Fibroblast of pulmonary artery (primary cell): ENCODE results near the gene HUS1.

Experiments used
- DNase-seq: peaks from one replicate; pipeline ENCODE4 v3.0.0-alpha.2; 2010; ENCODE audit warnings: low read depth
- H3K4me3 ChIP-seq: replicated peaks from 2 replicates; pipeline ENCODE4 v1.5.1; 2011; ENCODE audit warnings: low read depth, mild to moderate bottlenecking, control low read depth, low read length, moderate library complexity
- TF ChIP-seq, protein P1 (sequence below): IDR thresholded peaks from 2 replicates; pipeline ENCODE4 v1.5.1; 2011; ENCODE audit warnings: mild to moderate bottlenecking, control low read depth, low read length, inconsistent platforms; ENCODE audit errors: missing control alignments

The HUS1 gene

GRCh38 chr7:47965456-47965855 is 14.0 kb downstream of the HUS1 start:
- TF ChIP-seq, protein P1, sequence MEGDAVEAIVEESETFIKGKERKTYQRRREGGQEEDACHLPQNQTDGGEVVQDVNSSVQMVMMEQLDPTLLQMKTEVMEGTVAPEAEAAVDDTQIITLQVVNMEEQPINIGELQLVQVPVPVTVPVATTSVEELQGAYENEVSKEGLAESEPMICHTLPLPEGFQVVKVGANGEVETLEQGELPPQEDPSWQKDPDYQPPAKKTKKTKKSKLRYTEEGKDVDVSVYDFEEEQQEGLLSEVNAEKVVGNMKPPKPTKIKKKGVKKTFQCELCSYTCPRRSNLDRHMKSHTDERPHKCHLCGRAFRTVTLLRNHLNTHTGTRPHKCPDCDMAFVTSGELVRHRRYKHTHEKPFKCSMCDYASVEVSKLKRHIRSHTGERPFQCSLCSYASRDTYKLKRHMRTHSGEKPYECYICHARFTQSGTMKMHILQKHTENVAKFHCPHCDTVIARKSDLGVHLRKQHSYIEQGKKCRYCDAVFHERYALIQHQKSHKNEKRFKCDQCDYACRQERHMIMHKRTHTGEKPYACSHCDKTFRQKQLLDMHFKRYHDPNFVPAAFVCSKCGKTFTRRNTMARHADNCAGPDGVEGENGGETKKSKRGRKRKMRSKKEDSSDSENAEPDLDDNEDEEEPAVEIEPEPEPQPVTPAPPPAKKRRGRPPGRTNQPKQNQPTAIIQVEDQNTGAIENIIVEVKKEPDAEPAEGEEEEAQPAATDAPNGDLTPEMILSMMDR = no peak
- H3K4me3 ChIP-seq = no peak overlapping the region
- DNase-seq = no peak

- no peak for DNase-seq
- H3K4me3 ChIP-seq = no peak overlapping the region
- TF ChIP-seq, protein P1 = no peak
Observed at GRCh38 chr7:47962262-47962661, 17.2 kb downstream of the HUS1 start.

DNA sequence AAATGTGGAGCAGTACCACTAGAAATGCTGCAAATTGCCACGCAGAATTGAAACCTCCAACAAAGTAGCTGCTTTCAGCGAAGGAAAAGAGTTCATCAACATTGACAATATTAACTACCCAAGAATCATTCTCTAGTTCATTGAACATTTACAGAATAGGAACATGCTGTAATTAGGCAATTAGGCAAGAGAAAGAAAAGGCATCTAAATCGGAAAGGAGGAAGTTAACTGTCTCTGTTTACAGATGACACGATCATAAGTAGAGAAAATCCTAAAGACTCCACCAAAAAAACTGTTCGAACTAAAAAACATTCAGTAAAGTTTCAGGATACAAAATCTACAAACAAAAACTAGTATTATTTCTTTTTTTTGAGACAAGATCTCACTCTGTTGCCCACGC is 22.3 kb downstream of the HUS1 start:
- no peak overlapping the region for H3K4me3 ChIP-seq
- DNase-seq = no peak
- TF ChIP-seq, protein P1 = no peak

DNA sequence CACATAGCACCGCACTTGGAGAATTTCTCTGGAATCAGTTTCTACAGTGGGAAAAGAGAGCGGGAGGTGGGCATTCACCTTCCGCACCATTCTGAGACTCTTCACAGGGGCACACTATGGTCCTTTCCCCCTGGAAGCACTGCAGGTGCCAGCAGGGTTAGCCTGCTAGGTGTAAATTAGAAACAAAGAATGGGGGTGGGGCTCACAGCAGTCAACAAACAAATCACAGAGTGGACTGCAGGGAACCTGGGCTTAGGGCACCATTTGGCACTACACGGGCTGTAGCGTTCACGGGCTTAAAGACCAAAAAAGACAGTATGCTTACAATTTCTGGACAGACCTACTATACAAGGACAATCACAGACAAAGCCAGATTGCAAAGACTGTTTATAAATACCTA is 23.2 kb downstream of the HUS1 start:
- no peak for DNase-seq
- no peak overlapping the region for H3K4me3 ChIP-seq
- TF ChIP-seq, protein P1 = no peak

GRCh38 chr7:47954231-47954911 is 25.0 kb downstream of the HUS1 start:
- H3K4me3 ChIP-seq = no peak overlapping the region
- TF ChIP-seq, protein P1 = no peak
- DNase-seq = no peak

GRCh38 chr7:47953822-47954221 is 25.6 kb downstream of the HUS1 start:
- TF ChIP-seq, protein P1 = no peak
- no peak overlapping the region for H3K4me3 ChIP-seq

GRCh38 chr7:47952224-47952623 is 27.2 kb downstream of the HUS1 start:
- TF ChIP-seq, protein P1 = no peak
- no peak overlapping the region for H3K4me3 ChIP-seq
- DNase-seq = no peak

More at GRCh38 chr7:47953822-47954221, 25.6 kb downstream of the HUS1 start:
- DNase-seq = no peak
